A673 (cell line): ENCODE measurements around the gene SCG5. TPM values are rescaled to one million over a fixed set of nuclear protein-coding genes. Genes with fewer than 3 reads are reported as not detected.

Experiments used
- BruUV-seq: library from RNA; stranded (reverse); fragments of 400-500 nt; replicated peaks from 2 replicates; lab custom pipeline; 2021; lab: Mats Ljungman, UMichigan
- CTCF ChIA-PET: fragments of 300-600 bp; sonication (Branson Sonifier 250); formaldehyde crosslinking; loops from one replicate; lab custom pipeline; 2022; ENCODE audit warnings: antibody characterized with exemption; lab: Charles Lee
- POLR2A ChIA-PET: fragments of 300-600 bp; sonication (Branson Sonifier 250); formaldehyde crosslinking; loops from one replicate; lab custom pipeline; 2022; ENCODE audit warnings: antibody characterized with exemption; ENCODE audit not compliant: low non-redundant PET; lab: Charles Lee
- DNase-seq: peaks from one replicate; pipeline ENCODE4 v3.0.0-alpha.2; 2015; ENCODE audit warnings: low spot score
- H3K27ac ChIP-seq: fragments of 200-600 bp; sonication (generic); 2 replicates; pipeline ENCODE4 v1.5.1; 2016; ENCODE audit warnings: mixed run types, low read depth, mild to moderate bottlenecking, mixed read lengths, antibody characterized with exemption, low read length; ENCODE audit not compliant: poor library complexity, severe bottlenecking
- H3K27me3 ChIP-seq: fragments of 200-600 bp; sonication (generic); replicated peaks from 2 replicates; pipeline ENCODE4 v1.6.1; 2017; ENCODE audit warnings: mixed run types, low read depth, mild to moderate bottlenecking, mixed read lengths, antibody characterized with exemption, low read length; ENCODE audit not compliant: insufficient read depth, poor library complexity
- H3K36me3 ChIP-seq: fragments of 200-600 bp; sonication (generic); 2 replicates; pipeline ENCODE4 v1.6.1; 2016; ENCODE audit warnings: mixed run types, mild to moderate bottlenecking, mixed read lengths, antibody characterized with exemption, low read length; ENCODE audit not compliant: insufficient read depth, poor library complexity, severe bottlenecking
- H3K4me1 ChIP-seq: fragments of 200-600 bp; sonication (generic); 2 replicates; pipeline ENCODE4 v1.6.1; 2017; ENCODE audit warnings: mixed run types, mild to moderate bottlenecking, mixed read lengths, antibody characterized with exemption, low read length; ENCODE audit not compliant: insufficient read depth, poor library complexity, severe bottlenecking
- H3K4me3 ChIP-seq: fragments of 200-600 bp; sonication (generic); 2 replicates; pipeline ENCODE4 v1.5.1; 2016; ENCODE audit warnings: low read depth, mixed run types, mild to moderate bottlenecking, mixed read lengths, low read length; ENCODE audit not compliant: poor library complexity, severe bottlenecking
- H3K9me3 ChIP-seq: fragments of 200-600 bp; sonication (generic); 2 replicates; pipeline ENCODE4 v1.6.1; 2016; ENCODE audit warnings: mixed run types, low read depth, mild to moderate bottlenecking, mixed read lengths, antibody characterized with exemption, low read length; ENCODE audit not compliant: poor library complexity, severe bottlenecking
- CTCF ChIP-seq: fragments of 300-800, 200-600 bp; sonication (generic); conservative IDR thresholded peaks from 2 replicates; pipeline ENCODE4 v1.5.1; 2017; ENCODE audit warnings: low read depth, mild to moderate bottlenecking, antibody characterized with exemption, low read length, moderate library complexity, mixed read lengths
- EZH2 ChIP-seq: fragments of 200-600 bp; sonication (generic); IDR thresholded peaks from 2 replicates; pipeline ENCODE4 v1.6.1; 2017; ENCODE audit warnings: borderline replicate concordance, low read depth, mild to moderate bottlenecking, mixed read lengths, antibody characterized with exemption, low read length; ENCODE audit not compliant: poor library complexity, severe bottlenecking
- intact Hi-C: fragments of 100-400 bp; cut with micrococcal nuclease; formaldehyde crosslinking; loops from one replicate; pipeline ENCODE4 v1.10.0; 2022; ENCODE audit not compliant: unreplicated experiment
- total RNA-seq: library from RNA; stranded (reverse); gene quantifications from 2 replicates; pipeline ENCODE4 v1.2.3, GENCODE V29; 2021

SCG5 gene
- total RNA-seq, 1 experiment from 2014 or later: 3.1 TPM

- H3K36me3 ChIP-seq: no peaks in the 10 kb centered on the region
- no TSS peak for BruUV-seq
- intact Hi-C loops: no loop called here
- H3K27me3 ChIP-seq: no peaks in the 10 kb centered on the region
- H3K9me3 ChIP-seq: no peaks in the 10 kb centered on the region
- peaks cover 7% of the 10 kb centered on the region for H3K4me1 ChIP-seq
- CTCF ChIA-PET: no interaction called here
- no peak overlapping the region for H3K4me3 ChIP-seq
- DNase-seq: no peak
- no peak for TF ChIP-seq CTCF
- no peak for TF ChIP-seq EZH2
- POLR2A ChIA-PET: no interaction called here
- H3K27ac ChIP-seq: no peak overlapping the region
Measured at GRCh38 chr15:32646291-32646690, 4.8 kb downstream of the SCG5 start.

GRCh38 chr15:32649342-32649741 is 7.8 kb downstream of the SCG5 start:
- Histone ChIP-seq H3K27ac (no peak overlapping the region), H3K36me3 (no peaks in the 10 kb centered on the region), H3K27me3 (no peaks in the 10 kb centered on the region), H3K9me3 (no peaks in the 10 kb centered on the region), H3K4me3 (no peak overlapping the region), H3K4me1 (peaks cover 7% of the 10 kb centered on the region)
- DNase-seq: peak; percentile 17
- POLR2A ChIA-PET: no interaction called here
- CTCF ChIA-PET: interaction anchor here (1.1 kb wide), 1 partner anchor 307 kb away, joined by 3 read pairs; no protein-coding TSS in a partner anchor
- intact Hi-C loops: no loop called here
- TF ChIP-seq CTCF (peak; percentile 47), EZH2 (no peak)
- BruUV-seq: no TSS peak

DNA sequence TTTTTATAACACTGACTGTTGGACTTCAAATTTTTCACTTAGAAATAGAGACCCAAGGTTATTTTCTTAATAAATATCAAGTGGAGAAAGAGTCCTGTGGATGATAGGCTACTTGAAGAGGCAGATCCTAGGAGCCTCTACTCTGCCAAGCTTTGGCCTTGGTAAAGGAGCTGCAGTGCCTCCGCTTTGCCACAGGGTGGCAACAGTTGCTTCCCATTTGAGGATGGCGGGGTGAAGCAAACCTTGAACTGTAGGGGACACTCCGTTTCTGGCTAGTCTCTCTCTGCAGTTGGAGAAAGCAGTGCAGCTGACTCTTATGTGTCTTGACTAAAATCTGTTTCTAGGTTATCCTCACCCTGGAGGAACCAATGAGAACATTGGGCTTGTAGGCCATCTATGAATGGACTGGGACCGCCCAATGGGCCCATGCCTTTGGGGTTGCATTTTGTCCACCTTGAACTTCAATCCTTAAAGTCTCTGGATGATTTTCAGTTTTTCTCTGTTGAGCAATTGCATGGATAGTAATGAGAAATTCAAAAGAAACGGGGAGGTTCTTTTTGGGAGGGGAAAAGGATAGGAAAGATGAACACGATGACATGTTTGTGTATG is 9.8 kb downstream of the SCG5 start:
- TF ChIP-seq EZH2: no peak
- peak; percentile 92 for TF ChIP-seq CTCF
- no peak overlapping the region for H3K27ac ChIP-seq
- ChIA-PET POLR2A (no interaction called here), CTCF (interaction anchor here (1.0 kb wide), 1 partner anchor 305 kb away, joined by 5 read pairs; no protein-coding TSS in a partner anchor)
- H3K27me3 ChIP-seq: no peaks in the 10 kb centered on the region
- no peak overlapping the region for H3K4me3 ChIP-seq
- no peaks in the 10 kb centered on the region for H3K9me3 ChIP-seq
- DNase-seq: peak; percentile 74
- no TSS peak for BruUV-seq
- no peaks in the 10 kb centered on the region for H3K36me3 ChIP-seq
- intact Hi-C loops: no loop called here
- H3K4me1 ChIP-seq: peaks cover 2% of the 10 kb centered on the region
